HG02981 (cell line): ENCODE data around the gene KCNQ1OT1.

ENCODE experiments used
- ATAC-seq: cut with Tn5 transposase; IDR thresholded peaks from one replicate; pipeline ENCODE4 v1.9.1; 2021; ENCODE audit warnings: mild to moderate bottlenecking, moderate library complexity; ENCODE audit not compliant: unreplicated experiment

The KCNQ1OT1 gene

DNA sequence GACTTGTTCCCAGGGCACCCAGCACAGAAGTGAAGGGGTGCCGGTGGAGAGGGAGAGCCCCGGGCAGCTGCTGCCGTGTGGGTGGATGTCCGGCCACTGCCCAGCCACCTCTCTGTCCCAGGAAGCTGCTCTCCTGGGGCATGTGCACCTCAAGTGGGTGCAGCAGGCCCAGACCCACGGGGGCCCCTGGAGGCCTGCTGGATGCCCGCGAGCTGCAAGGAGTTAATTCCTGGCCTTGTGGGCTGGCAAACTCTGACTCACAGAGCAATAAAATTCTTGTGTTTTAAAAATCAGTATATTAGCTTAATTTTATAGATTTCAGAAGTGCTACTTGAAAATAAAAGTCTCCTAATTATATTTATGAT is 37.4 kb upstream of the KCNQ1OT1 start:
- ATAC-seq, result no peak

DNA sequence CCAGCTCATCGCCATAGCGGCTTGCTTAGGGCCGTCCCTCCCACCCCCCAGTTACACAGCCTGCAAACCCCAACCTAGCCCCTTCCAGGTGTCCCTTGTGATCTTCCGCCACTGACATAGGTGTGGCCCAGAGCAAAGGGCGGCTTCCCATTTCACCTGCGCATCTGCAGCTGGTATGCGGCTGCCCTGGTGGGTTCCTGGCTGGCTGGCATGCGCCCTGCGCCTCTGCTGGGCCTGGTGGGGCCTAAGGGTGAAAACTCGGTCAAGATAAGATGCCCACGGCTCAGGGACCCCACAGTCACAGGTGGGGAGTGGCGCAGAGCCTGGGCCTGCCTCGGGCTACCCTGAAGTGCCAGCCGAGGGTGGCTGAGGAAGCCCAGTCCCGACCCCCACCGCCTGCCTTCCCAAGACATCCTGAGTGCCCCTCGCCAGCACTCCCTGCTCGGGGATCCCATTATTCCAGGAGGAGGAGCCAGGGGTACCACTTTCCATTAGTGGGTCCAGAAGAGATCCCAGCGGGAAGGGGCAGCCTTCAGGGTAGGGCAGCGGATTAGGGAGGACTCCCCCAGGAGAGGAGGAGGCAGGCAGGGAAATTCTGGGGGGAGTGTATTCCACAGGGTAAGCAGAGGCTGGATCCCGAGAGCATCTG is 36.9 kb upstream of the KCNQ1OT1 start:
- no peak for ATAC-seq

DNA sequence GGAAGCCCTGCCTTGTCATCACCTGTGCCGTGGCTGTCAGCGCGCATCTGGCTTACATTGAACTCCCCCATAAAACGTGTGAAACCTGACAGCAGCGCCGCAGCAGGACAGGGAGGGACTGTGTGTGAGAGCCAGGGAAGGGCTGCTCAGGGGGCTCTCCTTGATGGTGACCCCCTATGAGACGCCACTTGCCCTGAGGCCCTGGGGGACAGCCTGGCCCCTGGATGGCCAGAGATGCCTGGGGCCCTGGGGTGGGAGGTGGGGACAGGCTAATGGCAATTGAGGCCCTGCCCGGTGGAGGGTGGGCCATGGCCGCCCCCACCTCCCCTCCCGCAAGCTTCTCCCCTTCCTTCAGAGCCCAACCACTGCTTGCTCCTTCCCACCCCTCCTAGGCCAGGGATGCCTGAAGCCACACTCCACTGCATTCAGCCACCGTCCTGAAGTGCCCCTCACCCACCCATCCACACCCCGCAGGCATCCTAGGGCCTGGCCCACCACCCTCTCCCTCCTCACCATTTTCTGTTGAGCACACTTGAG is 35.3 kb upstream of the KCNQ1OT1 start:
- ATAC-seq, result no peak

DNA sequence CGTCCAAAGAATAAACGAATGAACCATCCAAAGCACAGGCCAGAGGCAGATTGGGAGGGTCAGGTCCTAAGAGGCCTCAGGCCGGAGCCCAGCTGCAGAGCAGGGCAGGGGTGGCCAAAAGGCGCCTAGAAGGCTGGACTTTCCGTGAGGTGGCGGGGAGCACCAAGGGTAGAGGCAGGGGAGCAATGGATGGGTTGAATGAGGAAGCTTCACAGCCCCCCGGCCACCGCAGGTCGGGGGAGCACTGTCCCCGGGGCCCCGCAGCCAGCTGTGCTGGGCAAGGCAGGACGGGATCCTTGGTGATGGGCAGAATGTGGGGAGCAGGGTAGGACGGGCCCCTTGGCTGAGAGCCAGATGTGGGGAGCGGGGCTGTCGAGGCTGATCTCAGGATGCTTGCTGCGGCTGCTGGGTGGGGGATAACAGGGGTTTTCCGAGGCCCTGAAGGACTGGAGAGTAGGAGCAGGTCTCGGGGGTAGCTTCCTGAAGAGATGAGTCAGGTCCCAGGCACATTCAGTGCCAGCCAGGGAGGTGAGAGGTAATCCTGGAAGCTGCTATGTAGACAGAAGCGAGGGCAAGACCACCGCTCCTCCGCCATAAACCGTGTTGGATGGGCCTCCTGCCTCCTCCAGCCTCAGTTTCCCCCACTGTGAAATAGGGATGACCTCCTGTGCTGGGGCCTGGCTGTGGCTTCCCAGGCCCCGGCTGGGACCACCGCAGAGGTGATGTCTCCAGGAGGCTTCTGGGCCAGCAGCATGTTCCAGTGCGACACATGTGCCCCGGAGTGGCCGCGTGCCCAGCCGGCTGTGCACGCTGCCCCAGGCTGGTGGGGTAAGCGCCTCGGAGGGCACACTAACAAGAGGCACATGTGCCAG is 34.6 kb upstream of the KCNQ1OT1 start:
- no peak for ATAC-seq

DNA sequence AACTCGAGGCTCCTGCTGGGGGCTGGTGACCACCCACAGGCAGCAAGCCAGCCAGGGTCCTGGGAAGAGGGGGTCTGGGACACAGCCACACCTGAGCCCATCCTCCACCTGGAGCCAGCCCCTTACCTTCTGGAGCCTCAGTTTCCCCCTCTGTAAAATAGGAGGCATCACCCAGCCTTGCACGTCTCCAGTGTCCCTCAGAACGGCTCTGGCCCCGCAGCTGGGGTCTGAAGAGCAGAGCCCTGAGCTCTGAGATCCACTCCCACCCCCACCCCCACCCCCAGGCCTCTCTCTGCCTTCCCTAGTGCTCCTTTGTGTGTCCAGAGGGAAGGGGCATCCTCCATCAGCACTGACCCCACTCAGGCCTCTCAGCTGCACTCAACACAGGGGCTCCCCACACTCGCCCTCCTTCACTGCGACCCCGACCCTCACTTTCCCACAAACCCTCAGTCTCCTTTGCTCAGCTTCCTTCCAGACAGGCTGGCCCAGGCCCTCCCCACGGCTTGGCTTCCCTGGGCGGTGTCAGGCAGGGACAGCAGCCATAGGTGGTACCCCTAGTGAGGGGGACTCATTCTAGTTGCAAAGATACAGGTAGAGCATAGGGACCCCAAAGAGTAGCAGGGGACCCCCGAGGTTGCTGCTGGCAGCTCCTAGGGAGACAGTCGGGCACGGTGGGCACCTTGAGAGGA is 33.3 kb upstream of the KCNQ1OT1 start:
- no peak for ATAC-seq

DNA sequence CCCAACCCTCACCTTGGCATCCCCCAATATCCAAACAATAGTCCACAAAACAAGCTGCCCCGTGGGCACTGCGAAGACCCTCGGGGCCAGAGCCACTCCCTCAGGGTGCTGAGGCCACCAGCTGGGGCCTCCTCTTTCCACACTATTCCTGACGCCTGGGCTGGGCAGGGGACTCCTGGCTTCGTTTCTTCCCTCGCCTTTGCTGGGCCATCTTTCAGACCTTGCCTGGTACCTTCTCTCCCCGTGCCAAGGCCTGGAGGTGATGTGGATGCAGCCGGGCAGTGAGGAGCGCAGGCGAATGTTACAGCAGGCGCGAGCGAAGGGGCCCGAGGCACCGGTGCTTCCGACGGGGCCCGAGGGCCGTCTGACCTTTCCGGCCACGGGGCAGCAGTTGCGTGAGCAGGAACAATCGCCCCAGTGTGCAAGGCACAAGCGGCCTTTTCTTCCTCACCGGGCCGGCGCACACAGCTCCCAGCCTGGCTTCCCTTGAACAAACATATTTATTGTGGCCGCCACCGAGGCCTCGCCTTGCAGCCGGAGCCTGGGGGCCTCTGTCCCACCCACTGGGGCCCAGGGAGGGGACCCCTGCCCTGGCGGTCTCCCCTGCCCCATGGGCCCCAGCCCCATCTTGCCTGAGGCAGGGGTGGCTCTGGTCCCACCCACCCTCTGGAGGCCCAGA is 32.6 kb upstream of the KCNQ1OT1 start:
- ATAC-seq, result no peak

DNA sequence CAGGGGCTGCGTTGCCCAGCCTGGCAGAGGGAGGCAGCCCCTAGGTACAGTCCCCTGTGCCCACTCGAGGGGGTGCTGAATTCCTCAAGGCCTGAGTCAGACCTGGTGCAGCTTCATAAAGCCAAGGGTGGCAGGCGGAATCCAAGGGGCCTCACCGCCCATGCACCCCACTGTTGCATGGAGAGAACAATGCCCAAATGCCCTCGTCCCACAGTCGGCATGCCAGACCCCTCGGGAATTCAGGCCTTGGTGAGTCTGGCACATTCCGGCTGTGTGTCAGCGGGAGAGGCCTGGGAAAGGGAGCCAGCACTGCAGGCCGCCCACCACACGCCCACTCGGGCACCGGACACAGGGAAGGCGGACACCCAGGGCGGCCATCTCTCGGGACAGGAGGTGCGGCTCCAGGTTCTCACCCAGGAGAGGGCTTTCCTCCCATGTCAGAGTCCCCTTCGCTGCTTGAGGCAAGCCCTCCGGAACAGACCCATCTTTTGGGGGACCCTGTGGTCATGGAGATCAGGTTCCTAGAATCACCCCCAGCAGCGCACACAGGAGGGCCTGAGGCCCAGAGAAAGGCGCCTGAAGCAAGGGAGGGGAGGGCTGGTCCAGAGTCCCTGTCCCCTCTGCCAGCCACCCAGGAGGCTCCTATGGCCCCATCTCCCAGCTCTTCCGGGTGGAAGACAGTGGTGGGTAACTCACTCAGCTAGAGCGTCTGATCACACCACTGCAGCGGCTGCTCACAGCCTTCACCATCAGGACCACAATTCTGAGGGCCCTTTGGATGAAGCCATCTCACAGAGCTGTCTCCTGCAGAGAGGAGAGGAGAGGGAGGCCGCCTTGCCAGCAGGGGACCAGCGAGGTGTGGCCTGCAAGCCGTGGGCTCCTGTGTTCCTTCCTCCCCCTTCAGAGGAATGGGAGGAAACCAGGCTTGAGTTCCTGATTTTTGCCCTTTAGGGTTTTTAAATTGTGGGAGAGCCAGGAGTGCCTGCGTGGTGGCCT is 31.6 kb upstream of the KCNQ1OT1 start:
- no peak for ATAC-seq

DNA sequence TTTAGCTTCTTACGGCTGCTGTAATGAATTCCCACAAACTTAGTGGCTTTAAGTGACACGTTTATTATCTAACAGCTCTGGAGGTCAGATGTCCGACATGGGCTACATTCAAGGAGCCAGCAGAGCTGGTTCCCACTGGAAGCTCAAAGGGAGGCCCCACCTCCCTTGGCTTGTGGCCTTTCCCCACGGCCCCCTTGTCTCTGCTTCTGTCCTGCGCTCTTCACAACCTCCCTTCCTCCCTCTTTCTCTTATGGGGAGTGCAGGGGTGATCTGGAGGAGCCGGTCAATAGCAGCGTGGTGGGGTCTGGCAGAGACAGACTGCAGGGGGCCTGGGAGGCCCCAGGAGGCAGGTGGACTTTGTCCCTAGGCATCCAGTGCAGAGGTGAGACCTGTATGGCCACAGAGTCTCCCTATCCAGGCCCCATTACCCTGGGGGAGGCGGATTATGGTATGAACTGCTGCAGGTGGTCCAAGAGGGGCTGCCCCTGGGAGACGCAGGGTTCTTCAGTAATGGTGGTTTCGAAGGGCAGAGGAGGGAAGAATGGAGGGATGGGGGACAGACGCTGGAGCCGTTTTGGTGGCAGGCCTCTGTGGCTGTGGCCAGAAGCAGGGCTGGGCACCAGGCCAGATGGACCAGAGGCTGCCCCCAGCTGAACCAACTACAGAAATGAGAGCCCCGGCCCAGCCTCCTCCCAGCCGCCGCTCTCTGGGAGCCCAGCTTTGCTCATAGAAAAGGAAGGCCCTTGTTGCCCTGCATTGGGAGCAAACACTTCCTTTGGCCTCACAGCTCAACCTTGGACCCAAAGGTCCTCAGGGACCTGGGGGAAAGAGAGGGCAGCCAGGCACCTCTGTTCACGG is 30.7 kb upstream of the KCNQ1OT1 start:
- no peak for ATAC-seq

DNA sequence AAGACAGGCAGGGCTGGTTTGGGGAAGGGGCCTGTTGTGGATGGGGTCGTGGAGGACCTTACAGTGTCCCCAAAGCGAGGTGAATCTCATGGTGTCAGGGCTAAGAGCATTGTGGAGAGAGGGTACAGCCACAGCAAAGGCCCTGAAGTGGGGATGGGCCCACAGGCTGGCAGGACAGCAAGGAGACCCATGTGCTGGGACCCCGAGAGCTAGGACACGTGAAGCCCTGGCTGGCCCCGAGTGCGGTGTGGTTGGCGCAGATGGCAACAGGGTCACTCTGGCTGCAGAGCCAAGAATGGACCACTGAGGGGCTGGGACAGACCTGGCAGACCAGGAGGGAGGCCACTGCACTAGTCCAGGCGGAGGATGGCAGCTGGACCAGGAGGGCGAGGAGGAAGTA is 30.0 kb upstream of the KCNQ1OT1 start:
- no peak for ATAC-seq

DNA sequence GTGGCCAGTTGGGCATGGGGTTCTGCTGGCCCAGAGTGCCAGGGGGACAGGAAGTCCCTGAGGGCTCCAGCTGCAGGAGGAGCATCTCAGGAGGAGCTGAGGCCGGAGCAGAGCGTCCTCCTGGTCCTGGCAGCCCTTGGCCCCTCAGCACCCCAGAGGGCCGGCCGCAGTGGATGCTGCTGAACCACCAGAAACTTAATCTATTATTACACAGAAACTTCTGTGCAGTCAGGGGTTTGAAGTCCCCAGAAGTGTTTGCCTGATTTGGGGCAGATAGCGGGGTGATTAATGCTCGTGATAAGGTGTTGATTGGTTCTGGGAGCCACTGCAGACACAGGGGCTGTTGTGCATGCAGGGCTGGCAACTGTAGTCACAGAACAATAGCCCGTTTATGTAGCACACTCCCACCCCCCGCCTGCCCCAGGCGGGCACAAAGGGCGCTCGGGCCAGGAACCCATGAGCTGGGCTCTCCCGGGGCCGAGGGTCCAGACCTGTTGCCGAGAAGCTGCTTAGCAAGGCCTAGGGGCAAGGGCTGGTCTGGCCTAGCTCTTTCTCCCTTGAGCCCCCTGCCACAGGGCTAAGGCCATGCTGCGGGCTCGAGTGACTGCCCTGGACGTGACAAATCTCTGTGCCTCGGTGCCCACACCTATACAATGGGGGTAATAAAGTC is 29.0 kb upstream of the KCNQ1OT1 start:
- ATAC-seq, result no peak

DNA sequence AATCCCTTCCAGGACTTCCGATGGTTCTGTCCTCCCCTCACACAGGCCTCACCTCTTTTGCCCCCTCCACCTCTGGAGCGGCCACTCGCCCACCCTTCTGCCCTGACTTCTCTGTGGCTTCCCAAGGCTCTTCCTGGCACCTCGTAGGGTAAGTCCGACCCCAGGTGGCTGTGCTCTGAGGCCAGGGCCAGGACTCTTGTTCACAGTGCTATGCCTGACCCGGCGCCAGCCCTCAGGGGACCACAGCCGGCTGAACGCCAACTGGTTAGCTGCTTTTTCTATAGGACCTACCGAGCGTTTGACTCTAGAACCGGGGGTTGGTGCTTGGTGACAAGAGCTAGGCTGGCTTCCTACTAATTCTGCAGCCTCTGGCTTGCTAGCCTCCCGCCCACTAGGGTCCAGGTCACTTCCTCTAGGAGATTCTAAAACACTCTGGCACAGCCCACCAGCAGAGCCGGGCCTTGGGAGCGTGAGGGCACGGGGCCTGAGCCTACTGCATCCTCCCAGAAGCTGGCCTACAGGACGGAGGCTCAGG is 28.4 kb upstream of the KCNQ1OT1 start:
- no peak for ATAC-seq

DNA sequence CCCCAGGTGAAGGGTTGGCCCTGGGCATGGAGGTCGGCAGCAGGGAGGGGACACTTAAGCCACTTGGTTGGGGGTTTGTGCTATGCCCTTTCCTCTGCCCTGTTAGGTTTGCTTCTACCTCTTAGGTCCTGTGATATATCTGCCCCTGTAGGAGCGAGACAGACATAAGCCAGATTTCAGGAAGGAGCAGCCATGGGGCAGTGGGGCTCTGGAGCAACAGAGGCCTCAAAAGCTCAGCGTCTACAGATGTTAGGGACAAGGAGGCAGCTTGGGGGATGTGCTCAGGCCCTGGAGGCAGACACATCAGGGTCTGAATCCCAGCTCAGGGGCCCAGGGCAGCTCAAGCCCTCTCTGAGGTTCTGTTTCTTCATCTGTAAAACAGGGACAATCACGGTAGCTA is 27.2 kb upstream of the KCNQ1OT1 start:
- no peak for ATAC-seq

DNA sequence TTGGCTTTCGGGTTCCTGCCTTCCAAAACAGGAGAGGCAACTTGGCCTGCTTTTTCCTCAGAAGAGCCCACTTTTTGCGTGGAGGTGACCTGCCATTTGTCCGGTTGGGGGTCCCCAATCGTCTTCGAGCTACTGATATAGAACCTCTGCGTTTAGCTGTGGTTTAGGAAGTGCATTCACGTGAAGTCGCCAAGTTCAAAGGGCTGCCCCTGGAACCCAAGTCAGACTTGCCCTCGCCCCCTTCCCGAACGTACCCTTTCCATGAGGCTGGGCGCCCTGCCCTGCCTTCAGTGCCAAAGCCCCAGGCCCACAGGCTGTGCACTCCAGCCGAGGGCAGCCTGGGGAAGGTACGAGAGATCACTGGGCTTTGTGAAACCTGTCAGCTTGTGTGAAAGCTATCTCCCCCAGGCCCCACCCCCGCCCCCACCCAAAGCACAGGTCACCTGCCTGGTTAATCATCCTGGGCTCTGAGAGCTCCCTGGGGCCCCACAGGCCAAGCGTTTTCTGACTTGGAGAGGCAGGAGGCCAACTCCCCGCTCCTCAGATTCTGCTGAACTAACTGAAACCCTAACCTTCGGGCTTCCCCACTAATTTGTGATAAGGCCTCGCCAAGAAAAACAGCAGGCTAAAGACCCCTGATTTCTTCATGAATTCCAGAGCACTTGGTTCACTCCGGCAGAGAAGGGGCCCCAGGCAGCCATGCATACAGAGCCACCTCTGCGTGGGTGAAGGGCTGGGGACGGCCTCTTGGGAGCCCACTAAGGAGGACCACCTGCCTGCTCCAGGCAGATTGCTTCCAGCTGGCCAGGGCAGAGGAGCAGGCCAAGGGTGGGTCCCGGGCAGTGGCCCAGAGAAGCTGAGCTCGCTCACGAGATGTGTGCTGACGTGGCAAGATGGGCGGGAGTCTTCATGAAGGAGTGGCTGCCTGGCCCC is 25.8 kb upstream of the KCNQ1OT1 start:
- ATAC-seq, result no peak

DNA sequence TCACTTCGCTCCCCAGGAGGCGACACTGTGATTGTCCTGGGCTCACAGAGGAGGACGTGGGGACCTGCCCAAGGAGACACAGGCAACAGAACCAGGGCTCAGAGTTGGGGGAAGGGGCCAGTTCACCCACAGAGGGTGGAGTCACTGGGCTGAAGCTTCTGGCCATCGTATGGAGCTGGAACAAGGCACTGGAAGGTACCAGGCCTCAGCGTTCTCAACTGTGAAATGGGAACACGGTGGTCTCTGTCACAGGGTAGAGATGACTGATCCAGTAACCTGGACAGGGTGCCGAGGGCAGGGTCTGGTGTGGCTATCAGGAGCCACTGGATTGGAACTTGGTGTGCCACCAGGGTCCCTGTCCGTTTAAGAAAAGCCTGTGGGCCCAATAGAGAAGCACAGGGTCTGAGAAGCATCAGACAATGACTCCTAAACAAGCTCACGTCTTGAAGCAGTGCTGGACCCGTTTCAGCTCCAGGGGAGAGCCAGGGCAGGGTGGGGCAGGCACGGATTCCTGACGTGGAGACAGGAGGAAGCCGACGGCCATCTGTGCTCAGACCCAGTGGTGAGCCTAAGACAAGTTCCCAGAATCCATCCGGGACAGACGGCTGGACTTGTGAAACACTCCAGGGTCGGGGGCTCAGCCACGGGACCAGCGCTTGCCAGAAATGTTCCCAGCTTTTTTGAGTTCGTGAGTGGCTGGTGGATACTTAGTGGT is 25.0 kb upstream of the KCNQ1OT1 start:
- ATAC-seq, result no peak

DNA sequence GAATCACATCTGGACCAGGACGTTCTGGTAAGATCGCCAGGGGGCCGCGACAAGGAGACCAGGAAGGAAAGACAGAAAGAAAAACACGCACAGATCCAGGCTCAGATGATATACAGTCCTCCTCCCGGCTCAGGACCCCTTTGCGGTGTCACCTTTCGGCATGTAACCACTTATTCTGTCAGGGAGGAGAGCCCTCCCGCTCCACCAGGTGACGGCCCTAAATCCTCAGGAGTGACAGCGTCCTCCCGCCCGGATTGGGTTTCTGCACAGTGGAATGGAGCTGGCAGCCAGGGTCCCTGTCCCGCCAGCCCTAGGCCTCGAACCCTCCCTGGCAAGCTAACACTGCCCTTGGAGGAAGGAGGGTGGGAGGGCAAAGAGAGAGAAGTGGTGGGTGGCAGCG is 24.3 kb upstream of the KCNQ1OT1 start:
- ATAC-seq, result no peak

DNA sequence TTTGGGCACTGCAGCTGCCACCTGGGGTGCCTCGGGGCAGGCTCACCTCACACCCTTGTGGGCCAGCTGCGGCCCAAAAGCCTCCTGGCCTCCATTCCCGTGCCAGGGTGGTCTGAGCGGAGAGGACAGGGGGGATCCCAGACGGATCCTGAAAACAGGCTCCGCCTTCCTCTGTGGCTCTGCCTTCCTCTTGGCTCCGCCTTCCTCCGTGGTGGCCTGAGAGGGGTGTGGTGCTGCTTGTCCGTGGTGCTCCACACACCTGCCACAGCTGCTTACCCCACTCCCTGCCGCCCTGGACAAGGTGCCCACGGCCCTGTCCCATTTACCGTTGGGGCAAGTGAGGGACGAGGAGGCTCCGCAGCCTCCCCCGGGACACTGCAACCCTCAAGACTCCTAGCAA is 23.2 kb upstream of the KCNQ1OT1 start:
- no peak for ATAC-seq
